Activated T-cell treated with anti-CD3 and anti-CD28 coated beads, Interleukin-2, amount 50 U/mL, for 24 hours (primary cell): ENCODE measurements around the gene ZNF764.
A peak's percentile ranks its signal among the peaks of the same experiment; 100 is the strongest.

Experiments used
- DNase-seq: peaks from one replicate; pipeline ENCODE4 v3.0.0-alpha.2; 2020
- H3K27ac Mint-ChIP-seq: 2 replicates; pipeline ENCODE4 v1.8.0; 2020; ENCODE audit warnings: mild to moderate bottlenecking, mixed read lengths
- H3K27me3 Mint-ChIP-seq: 2 replicates; pipeline ENCODE4 v1.8.0; 2020; ENCODE audit warnings: mixed read lengths
- H3K36me3 Mint-ChIP-seq: 2 replicates; pipeline ENCODE4 v1.8.0; 2020; ENCODE audit warnings: low read depth, mixed read lengths
- H3K4me1 Mint-ChIP-seq: 2 replicates; pipeline ENCODE4 v1.8.0; 2020; ENCODE audit warnings: low read depth, mixed read lengths
- H3K4me3 Mint-ChIP-seq: 2 replicates; pipeline ENCODE4 v1.8.0; 2020; ENCODE audit warnings: mild to moderate bottlenecking, moderate library complexity, mixed read lengths
- H3K9me3 Mint-ChIP-seq: 2 replicates; pipeline ENCODE4 v1.8.0; 2020; ENCODE audit warnings: mixed read lengths

ZNF764 gene

GRCh38 chr16:30519120-30520049, 38.8 kb downstream of the ZNF764 start:
- peaks cover 81% of the 10 kb centered on the region for H3K36me3 Mint-ChIP-seq
- H3K27ac Mint-ChIP-seq = peak overlapping the region; percentile 65
- peaks cover 6% of the 10 kb centered on the region for H3K4me1 Mint-ChIP-seq
- H3K27me3 Mint-ChIP-seq = no peaks in the 10 kb centered on the region
- no peaks in the 10 kb centered on the region for H3K9me3 Mint-ChIP-seq
- no peak for DNase-seq
- no peak overlapping the region for H3K4me3 Mint-ChIP-seq

DNA sequence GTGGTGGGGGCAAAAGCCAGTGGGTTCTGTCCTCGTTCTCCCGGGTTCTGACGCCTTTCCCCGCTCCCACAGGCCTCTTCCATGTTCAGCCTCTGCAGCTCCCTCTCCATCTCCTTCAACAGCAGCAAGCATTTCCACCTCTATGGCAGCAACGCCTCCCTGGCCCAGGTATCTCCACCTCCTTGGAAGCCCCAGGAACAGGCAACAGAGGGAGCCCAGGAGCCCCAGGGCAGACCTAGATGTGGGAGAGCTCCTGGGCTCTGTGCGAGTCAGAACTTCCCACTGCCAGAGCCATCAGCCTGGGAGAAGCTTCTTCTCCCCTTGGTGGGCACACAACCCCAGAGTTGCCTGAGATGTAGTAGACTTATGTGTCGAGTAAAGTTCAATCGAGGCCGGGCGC, 39.6 kb downstream of the ZNF764 start:
- H3K4me1 Mint-ChIP-seq = peaks cover 1% of the 10 kb centered on the region
- H3K36me3 Mint-ChIP-seq = peaks cover 89% of the 10 kb centered on the region
- no peak overlapping the region for H3K4me3 Mint-ChIP-seq
- no peaks in the 10 kb centered on the region for H3K9me3 Mint-ChIP-seq
- no peak for DNase-seq
- H3K27me3 Mint-ChIP-seq = no peaks in the 10 kb centered on the region
- peak overlapping the region; percentile 19 for H3K27ac Mint-ChIP-seq

DNA sequence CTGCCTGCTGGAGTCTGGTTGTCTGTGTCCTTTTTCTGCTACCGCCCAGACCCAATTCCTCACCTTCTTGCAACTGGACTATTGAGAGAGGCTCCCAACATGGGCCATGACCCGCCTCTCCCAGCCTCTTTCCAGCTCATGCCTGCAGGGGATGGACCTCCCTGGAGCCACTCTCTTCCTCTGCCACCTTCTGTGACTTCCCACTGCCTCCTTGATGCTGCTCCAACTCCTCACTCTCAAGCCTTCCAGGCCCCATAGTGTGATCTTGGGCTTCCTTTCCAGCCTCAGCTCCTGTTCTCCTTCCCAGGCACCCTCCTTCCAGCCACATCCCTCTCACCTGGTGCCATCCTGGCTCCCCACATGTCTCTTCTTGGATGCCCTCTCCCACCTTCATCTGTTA, 42.9 kb downstream of the ZNF764 start:
- no peaks in the 10 kb centered on the region for H3K27me3 Mint-ChIP-seq
- H3K9me3 Mint-ChIP-seq = no peaks in the 10 kb centered on the region
- no peaks in the 10 kb centered on the region for H3K4me1 Mint-ChIP-seq
- peaks cover 99% of the 10 kb centered on the region for H3K36me3 Mint-ChIP-seq
- H3K27ac Mint-ChIP-seq = peak overlapping the region; percentile 82
- no peak for DNase-seq
- H3K4me3 Mint-ChIP-seq = no peak overlapping the region

DNA sequence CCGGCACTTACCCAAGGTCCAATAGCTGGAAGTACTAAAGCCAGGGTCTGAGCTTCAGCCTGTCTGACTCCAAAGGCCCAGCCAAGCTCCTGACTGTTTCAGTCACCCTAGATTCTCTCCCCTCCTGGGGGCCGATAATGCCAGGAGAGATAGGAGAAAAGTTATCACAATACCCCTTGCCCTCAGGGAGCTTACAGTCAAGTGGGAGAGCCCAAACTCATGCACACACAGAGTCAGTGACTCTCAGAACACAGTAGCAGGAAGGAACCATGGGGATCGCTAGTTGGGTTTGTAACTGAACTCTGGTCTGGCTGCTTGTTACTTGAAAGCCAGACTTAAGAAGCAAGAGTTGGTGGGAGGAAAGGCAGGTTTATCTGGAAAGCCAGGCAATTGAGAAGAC, 46.7 kb downstream of the ZNF764 start:
- Mint-ChIP-seq H3K4me3 (no peak overlapping the region), H3K4me1 (peaks cover 2% of the 10 kb centered on the region), H3K36me3 (peaks cover 92% of the 10 kb centered on the region), H3K27ac (peak overlapping the region; percentile 29), H3K9me3 (no peaks in the 10 kb centered on the region), H3K27me3 (no peaks in the 10 kb centered on the region)
- DNase-seq = no peak

DNA sequence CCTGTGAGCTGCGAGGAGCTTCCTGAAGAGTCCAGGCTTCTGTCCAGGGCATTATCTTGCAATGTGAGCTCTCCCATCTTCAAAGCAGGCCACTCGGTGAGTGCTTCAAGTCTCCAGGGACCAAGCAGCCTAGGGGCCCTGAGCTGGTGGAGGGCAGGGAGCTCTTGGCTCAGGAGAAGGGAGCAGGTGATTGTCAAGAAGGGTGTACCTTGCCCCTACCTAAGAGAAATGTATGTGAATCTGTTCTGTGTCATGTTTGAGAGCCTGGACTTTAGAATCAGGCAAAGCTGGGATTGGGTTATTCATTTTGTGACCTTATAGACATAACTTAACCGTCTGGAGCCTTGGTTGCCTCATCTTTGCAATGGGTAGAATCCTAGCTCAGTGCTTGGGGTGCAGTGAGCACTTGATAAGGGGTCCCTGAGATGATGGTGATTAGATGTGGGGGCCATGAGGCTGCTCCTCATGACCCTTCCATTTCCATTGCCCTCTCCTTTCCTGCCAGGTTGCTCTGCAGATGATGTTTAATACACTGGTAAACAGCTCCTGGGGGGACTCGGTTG, 47.7 kb downstream of the ZNF764 start:
- no peaks in the 10 kb centered on the region for H3K9me3 Mint-ChIP-seq
- no peak overlapping the region for H3K4me3 Mint-ChIP-seq
- peak overlapping the region; percentile 29 for H3K27ac Mint-ChIP-seq
- H3K36me3 Mint-ChIP-seq = peaks cover 91% of the 10 kb centered on the region
- no peak for DNase-seq
- H3K27me3 Mint-ChIP-seq = no peaks in the 10 kb centered on the region
- peaks cover 2% of the 10 kb centered on the region for H3K4me1 Mint-ChIP-seq

- Mint-ChIP-seq H3K27me3 (no peaks in the 10 kb centered on the region), H3K9me3 (no peaks in the 10 kb centered on the region), H3K27ac (peak overlapping the region; percentile 68), H3K4me3 (no peak overlapping the region), H3K36me3 (peaks cover 92% of the 10 kb centered on the region), H3K4me1 (peaks cover 2% of the 10 kb centered on the region)
- DNase-seq = no peak
Measured at GRCh38 chr16:30509081-30509765, 49.0 kb downstream of the ZNF764 start.
